HG03095 (cell line): ENCODE data around the gene DAD1.
"Not testable (repeated sequence)": the region's sequence is repeated elsewhere in the genome, so short reads cannot be mapped to it uniquely, and the experiment has no call there.

Source experiments
- ATAC-seq: cut with Tn5 transposase; IDR thresholded peaks from one replicate; pipeline ENCODE4 v1.9.1; 2021; ENCODE audit warnings: moderate library complexity; ENCODE audit not compliant: unreplicated experiment

Gene DAD1

GRCh38 chr14:22553861-22554497 is 35.0 kb downstream of the DAD1 start:
- not testable (repeated sequence) for ATAC-seq

DNA sequence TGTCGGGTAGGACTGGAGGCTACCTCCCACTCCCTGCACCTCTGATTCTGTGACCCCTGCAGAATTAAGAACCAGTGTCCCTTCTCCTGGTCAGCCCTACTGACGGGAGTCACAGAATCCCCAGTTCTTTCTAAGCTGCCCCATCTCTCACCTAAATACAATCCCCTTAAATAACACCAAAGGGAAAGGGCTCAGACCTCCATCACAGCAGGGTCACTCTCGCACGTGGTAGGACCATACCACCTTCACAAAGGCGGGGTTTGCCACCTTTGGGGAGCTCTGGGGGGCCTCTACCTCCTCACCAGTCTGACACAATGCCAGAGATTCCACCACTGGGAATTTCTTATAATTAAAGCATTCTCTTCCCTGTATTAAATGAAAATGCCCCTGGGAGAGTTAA is 35.6 kb downstream of the DAD1 start:
- ATAC-seq = no peak

GRCh38 chr14:22552827-22553076 is 36.3 kb downstream of the DAD1 start:
- ATAC-seq = no peak

- no peak for ATAC-seq
These were observed 36.8 kb downstream of the DAD1 start for GRCh38 chr14:22552001-22552826.

GRCh38 chr14:22551605-22551997 is 37.4 kb downstream of the DAD1 start:
- ATAC-seq = no peak

DNA sequence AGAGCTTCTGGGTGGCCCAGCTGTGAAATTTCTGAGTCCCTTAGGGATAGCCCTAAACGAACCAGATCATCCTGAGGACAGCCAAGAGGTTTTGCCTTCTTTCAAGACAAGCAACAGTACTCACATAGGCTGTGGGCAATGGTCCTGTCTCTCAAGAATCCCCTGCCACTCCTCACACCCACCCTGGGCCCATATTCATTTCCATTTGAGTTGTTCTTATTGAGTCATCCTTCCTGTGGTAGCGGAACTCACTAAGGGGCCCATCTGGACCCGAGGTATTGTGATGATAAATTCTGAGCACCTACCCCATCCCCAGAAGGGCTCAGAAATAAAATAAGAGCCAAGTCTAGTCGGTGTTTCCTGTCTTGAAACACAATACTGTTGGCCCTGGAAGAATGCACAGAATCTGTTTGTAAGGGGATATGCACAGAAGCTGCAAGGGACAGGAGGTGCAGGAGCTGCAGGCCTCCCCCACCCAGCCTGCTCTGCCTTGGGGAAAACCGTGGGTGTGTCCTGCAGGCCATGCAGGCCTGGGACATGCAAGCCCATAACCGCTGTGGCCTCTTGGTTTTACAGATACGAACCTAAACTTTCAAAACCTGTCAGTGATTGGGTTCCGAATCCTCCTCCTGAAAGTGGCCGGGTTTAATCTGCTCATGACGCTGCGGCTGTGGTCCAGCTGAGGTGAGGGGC is 38.9 kb downstream of the DAD1 start:
- ATAC-seq = peak; percentile 49

DNA sequence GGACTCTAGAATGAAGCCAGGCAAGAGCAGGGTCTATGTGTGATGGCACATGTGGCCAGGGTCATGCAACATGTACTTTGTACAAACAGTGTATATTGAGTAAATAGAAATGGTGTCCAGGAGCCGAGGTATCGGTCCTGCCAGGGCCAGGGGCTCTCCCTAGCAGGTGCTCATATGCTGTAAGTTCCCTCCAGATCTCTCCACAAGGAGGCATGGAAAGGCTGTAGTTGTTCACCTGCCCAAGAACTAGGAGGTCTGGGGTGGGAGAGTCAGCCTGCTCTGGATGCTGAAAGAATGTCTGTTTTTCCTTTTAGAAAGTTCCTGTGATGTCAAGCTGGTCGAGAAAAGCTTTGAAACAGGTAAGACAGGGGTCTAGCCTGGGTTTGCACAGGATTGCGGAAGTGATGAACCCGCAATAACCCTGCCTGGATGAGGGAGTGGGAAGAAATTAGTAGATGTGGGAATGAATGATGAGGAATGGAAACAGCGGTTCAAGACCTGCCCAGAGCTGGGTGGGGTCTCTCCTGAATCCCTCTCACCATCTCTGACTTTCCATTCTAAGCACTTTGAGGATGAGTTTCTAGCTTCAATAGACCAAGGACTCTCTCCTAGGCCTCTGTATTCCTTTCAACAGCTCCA is 39.6 kb downstream of the DAD1 start:
- ATAC-seq = no peak

GRCh38 chr14:22547948-22548750 is 40.9 kb downstream of the DAD1 start:
- ATAC-seq = no peak

DNA sequence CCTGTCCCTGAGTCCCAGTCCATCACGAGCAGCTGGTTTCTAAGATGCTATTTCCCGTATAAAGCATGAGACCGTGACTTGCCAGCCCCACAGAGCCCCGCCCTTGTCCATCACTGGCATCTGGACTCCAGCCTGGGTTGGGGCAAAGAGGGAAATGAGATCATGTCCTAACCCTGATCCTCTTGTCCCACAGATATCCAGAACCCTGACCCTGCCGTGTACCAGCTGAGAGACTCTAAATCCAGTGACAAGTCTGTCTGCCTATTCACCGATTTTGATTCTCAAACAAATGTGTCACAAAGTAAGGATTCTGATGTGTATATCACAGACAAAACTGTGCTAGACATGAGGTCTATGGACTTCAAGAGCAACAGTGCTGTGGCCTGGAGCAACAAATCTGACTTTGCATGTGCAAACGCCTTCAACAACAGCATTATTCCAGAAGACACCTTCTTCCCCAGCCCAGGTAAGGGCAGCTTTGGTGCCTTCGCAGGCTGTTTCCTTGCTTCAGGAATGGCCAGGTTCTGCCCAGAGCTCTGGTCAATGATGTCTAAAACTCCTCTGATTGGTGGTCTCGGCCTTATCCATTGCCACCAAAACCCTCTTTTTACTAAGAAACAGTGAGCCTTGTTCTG is 41.6 kb downstream of the DAD1 start:
- ATAC-seq = no peak

DNA sequence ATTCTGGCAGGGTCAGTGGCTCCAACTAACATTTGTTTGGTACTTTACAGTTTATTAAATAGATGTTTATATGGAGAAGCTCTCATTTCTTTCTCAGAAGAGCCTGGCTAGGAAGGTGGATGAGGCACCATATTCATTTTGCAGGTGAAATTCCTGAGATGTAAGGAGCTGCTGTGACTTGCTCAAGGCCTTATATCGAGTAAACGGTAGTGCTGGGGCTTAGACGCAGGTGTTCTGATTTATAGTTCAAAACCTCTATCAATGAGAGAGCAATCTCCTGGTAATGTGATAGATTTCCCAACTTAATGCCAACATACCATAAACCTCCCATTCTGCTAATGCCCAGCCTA is 42.3 kb downstream of the DAD1 start:
- ATAC-seq = no peak

DNA sequence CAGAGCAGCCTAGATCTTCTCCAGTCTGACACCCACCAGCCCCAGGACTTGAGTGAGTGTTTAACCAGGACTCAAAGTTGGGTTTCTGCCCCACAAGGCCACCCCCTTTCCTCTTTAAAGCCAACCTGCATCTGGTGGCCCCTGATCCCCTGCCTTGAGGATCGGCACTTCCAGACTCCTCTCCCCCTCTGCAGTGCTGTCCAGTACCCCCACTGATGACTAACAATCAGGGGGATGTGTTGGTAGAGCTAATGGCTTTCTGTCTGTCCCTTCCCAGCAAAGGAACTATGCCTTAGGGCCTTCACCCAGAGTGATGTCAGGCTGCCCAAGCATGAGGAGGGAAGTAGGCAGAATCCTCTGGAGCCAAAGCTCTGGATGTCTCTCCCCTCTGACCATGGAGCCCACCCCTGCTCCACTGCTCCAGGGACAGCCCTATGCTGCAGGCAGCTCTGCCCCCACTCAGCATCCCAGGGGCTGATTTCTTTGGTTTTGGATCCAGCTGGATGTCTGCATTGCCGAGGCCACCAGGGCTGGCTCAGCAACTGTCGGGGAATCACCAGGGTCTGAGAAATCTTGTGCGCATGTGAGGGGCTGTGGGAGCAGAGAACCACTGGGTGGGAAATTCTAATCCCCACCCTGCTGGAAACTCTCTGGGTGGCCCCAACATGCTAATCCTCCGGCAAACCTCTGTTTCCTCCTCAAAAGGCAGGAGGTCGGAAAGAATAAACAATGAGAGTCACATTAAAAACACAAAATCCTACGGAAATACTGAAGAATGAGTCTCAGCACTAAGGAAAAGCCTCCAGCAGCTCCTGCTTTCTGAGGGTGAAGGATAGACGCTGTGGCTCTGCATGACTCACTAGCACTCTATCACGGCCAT is 42.9 kb downstream of the DAD1 start:
- no peak for ATAC-seq

GRCh38 chr14:22544881-22545420 is 44.1 kb downstream of the DAD1 start:
- no peak for ATAC-seq

GRCh38 chr14:22544406-22544805 is 44.6 kb downstream of the DAD1 start:
- ATAC-seq = no peak

DNA sequence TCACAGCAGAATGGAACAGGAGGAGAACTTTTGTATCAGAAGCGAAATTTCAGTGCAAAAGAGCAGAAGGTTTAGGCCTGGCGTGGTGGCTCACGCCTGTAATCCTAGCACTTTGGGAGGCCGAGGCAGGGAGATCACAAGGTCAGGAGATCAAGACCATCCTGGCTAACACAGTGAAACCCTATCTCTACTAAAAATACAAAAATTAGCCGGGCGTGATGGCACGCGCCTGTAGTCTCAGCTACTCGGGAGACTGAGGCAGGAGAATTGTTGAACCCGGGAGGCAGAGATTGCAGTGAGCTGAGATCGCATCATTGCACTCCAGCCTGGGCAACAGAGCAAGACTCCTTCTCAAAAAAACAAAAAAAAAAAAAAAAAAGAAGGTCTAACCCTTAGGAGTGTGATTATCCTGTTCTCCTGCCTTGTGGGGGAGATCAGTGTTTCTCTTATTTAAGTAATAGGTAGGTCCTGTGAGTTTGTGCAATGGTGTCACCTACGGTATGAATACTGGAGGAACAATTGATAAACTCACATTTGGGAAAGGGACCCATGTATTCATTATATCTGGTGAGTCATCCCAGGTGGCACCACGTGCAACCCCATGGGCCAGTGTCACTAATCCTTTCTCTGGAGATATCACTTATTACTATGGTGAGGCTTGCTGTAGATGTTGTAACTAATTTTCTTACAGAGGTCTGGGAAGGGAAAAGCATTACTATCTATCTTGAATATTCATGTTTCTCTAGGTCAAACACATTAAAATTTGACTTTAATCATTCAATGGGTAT is 45.3 kb downstream of the DAD1 start:
- not testable (repeated sequence) for ATAC-seq

- ATAC-seq = no peak
These were observed 46.7 kb downstream of the DAD1 start for GRCh38 chr14:22542360-22542759.

DNA sequence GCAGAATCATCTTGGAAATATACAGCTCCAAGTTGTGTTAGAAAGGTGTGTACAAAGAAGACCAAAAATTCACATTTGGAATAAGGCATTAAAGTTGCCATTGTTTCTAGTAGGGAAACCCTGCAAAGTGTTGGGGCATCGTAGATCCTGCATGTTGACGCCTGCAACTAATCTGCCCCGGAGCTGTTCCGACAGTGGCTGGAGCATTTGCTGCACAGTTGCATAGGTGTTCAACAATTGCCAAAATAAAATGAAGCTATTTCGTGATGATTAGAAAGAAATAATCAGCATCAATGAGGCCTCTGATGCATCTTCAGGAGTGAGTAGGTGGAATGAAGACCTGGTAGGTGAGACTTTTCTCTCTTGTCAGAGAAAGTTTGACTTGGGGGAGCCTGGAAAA is 47.3 kb downstream of the DAD1 start:
- ATAC-seq = no peak

- ATAC-seq = no peak
These were observed 48.1 kb downstream of the DAD1 start for GRCh38 chr14:22540811-22541360.

DNA sequence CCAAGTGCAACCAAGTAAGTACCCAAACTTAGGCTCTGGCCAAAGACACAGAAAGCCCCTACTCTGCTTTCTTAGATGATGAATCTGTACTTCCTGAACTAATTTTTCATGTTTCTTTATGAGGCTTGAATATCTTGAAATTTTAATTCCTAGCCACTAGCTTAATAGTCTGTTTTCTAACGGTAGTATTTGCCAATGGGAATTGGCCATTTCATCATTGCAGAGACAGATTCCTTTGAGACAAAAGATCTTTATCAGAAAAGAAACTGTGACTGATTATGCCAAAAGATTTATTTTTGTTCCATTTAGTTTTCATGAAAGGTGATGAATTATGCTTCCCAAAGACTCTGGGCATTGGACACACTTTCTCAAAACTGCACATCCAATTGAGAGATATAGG is 48.7 kb downstream of the DAD1 start:
- ATAC-seq = no peak
